Effector CD4-positive, alpha-beta T cell (primary cell): ENCODE data around the gene RGPD6.
"Not testable (repeated sequence)": the region's sequence is repeated elsewhere in the genome, so short reads cannot be mapped to it uniquely, and the experiment has no call there.

ENCODE experiments used
- DNase-seq: peaks from one replicate; pipeline ENCODE4 v3.0.0-alpha.2; 2020

RGPD6 gene

DNA sequence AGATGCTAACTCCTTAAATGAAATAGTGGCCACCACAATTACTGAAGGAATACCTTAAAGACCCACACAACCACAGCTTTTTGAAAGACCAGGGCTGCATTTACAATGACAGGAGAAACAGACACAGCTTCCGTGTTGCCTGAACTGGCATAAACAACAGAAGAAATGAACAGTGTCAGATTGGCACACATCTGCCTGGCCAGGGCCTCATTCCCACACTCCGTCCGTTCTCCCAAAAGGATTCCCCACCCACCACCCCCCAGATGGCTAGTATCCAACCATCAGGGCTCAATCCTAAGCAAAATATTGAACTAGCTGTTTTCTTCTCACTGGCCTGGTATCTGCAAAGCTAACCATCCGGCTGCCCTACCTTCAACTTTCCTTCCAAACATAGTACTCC is 96.9 kb downstream of the RGPD6 start:
- DNase-seq, result not testable (repeated sequence)

DNA sequence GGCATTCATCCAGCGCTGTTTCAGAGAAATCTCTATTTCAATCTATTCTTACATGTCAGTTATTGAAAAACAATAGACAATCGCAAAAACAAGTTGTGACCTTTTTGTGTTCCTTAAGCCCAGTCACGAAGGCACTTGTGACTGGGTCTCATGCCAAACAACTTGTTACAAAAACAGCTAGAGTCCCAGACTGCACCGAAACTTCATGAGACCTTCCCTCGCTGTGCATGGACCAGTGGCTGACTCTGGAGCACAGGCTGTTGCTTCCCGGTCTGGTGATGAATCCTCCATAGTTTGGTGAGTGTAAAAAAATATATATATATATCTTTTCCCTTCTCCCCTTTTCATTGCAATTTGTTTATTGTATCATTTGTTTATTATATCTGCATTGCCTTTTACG is 99.7 kb downstream of the RGPD6 start:
- not testable (repeated sequence) for DNase-seq

DNA sequence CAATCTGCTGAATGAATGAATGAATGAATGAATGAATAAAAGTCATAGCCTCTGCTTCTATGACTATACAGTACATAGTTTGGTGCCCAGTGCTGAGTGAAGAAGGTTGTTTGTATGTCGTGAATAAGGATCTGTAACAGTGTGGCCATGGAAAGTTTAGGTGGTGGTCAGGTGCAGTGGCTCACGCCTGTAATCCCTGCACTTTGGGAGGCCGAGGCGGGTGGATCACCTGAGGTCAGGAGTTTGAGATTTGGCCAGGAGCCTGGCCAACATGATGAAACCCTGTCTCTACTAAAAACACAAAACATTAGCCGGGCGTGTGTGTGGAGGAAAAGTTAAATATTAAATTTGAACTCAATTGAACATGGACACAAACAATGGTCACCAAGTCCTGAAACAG is 100.1 kb downstream of the RGPD6 start:
- DNase-seq, result not testable (repeated sequence)

DNA sequence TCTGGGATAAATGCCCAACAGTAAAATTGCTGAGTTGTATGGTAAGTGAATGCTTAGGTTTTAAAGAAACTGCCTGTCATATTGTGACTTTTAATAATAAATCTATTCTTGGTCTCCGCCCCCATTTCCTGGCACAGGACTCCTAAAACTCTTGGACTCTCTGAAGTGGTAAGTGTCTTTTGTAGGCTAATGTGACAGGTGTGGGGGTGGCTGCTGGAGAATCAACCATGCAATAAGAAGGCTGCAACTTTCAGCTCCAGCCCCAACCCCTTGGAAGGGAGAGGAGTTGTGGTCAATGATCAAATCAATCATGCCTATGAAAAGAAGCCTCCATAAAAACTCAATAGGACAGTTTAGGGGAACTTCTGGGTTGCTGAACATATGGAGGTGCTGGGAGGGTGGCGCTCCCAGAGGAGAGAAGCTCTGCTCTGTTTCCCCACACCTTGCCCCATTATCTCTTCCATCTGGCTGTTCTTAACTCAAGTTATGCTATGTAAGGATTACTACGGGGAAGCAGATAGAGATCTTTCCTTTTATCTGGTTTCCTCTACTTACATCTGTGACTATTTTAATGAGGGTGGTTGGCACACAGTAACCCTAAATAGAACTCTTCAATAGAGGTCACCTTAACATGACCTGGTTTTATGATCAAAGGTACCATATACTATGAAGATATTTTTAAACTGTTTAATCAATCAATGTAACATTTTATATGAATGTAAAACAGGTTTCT is 101.2 kb downstream of the RGPD6 start:
- DNase-seq, result not testable (repeated sequence)

DNA sequence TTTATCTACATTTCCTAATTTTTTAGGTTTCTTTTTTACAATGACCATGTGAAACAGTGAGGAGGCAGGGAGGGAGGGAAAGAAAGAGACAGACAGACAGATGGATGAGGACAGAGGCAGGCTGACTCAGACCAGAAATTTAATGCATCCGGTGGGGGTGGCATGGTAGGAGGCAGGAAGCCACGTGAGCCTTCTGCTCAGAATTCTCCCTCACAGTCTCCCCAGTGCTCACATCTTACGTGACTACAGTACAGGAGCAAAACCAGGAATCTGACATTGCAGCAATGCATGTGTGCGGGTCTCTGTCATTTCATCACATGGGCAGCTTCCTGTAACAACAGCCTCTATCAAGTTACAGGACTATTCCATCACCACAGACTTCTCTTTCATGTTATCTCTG is 102.1 kb downstream of the RGPD6 start:
- not testable (repeated sequence) for DNase-seq

DNA sequence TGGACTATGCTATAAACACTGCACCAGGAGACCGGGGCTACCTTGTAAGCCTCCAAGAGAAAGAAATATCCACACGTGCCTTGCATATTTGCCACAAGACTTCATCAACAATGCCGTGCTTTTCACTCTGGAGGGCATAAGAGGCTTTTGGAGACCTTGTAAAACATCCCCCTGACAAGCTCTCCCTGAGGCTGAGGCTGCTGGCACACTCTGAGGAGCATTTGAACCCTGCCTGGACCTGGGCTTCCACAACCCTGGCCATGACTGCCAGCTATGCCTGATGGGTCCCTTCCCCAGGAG is 104.0 kb downstream of the RGPD6 start:
- DNase-seq, result not testable (repeated sequence)

DNA sequence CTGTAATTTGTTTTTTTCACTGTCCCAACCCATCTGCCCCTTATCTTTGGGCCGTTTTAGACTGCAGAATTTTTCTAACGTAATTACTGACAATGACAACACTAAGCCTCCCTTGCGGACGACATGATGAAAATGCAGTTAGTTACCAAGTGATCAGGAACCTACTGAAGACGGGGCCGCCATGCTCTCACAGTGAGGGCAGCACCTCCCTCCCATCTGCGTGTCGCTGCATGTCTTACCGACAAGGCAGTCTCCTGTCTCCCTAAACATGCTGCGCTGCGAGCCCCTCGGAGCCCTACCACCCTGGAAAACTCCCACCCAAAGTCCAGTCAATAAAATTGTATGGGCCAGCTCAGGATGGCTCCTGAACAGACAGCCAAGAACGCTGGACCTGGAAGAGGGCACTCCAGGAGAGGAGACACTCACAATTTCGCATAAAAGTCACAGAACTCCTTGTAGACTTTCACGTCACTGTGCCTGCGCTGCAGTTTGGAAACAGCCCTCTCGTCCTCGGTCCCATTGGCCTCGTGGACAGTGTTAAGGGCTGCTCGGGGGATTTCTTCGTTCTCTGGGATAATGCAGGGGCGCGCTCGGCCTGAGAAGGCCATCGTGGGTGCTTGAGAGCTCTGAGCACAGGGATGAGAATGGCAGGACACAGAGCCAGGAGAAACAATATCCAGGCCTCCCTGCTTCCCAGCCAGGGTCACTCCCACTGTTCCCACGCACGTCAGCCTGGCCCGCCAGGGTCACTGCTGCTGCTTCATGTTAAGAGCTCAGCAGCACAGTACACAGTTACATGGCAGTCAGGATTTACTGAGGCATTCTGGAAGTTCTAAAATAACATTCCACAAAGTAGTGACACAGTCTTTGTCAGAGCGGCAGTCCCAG is 104.6 kb downstream of the RGPD6 start, which contains the start of gene LIMS4:
Gene LIMS4 (minus strand): TSS at position 646 of the 888 bp plus-strand sequence. CDS start 38 bp downstream, at position 608.
- DNase-seq, result not testable (repeated sequence)

DNA sequence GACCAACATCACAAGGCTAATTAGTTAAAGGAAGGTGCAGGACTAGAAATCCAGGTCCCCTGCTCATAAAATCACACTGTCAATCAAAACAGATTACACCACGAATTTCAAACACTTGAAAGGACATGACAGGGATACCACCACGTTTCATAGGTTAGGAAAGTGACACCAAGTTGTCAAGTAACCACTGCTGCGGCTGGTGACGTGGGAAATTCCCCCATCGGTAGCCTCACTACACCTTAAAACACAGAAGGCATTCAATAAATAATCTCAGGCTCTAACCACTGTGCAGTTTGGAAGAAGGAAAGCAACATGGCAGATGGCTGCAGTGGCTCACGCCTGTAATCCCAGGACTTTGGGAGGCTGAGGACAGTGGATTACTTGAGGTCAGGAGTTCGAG is 108.1 kb downstream of the RGPD6 start:
- DNase-seq, result not testable (repeated sequence)

DNA sequence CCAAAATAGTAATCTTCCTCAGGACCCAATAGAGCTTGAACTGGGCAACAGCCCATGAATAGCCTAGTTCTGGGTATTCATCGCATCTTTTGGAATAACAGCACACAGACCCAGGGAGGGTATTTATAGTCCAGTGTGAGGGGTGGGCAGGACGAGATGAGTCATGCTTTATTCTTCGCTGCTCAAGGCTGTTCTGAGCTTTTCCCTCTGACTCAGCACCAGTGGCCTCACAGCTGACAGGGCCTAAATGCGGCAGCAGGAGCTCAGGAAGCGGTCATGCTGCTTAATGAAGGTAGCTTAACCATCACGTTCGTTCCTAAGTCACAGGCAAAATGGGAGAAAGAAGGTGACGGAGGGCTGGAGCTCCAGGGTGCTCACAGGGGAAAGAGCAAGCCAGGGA is 111.7 kb downstream of the RGPD6 start:
- DNase-seq, result not testable (repeated sequence)
